NCI-H1092 treated with DMSO at 0.1 percent for 48 hours (cell line): ENCODE results near the gene YPEL2.

Source experiments
- DNase-seq: peaks from one replicate; lab custom pipeline; 2025; lab: John Stamatoyannopoulos, UW

YPEL2 gene

GRCh38 chr17:59357219-59357697, 25.8 kb downstream of the YPEL2 start:
- DNase-seq, result no peak

GRCh38 chr17:59357929-59358328, 26.5 kb downstream of the YPEL2 start:
- DNase-seq, result no peak

DNA sequence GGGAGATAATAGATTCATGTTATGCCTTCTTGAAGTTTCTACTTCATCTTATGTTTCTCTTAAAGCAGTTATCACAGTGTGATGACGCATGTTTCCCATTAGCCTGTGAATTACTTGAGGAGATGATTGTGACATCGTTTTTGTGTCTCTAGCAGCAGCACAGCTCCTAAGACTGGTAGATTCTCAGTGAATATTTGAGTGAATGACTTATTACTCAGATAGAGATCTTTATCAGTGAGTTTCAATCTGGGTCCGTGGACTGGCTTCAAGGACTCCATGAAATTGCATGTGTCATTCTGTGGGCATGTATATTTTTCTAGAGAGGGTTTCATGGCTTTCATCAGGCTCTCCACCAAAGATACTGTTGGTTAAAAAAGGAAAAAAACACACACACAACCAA, 29.9 kb downstream of the YPEL2 start:
- DNase-seq, result no peak

DNA sequence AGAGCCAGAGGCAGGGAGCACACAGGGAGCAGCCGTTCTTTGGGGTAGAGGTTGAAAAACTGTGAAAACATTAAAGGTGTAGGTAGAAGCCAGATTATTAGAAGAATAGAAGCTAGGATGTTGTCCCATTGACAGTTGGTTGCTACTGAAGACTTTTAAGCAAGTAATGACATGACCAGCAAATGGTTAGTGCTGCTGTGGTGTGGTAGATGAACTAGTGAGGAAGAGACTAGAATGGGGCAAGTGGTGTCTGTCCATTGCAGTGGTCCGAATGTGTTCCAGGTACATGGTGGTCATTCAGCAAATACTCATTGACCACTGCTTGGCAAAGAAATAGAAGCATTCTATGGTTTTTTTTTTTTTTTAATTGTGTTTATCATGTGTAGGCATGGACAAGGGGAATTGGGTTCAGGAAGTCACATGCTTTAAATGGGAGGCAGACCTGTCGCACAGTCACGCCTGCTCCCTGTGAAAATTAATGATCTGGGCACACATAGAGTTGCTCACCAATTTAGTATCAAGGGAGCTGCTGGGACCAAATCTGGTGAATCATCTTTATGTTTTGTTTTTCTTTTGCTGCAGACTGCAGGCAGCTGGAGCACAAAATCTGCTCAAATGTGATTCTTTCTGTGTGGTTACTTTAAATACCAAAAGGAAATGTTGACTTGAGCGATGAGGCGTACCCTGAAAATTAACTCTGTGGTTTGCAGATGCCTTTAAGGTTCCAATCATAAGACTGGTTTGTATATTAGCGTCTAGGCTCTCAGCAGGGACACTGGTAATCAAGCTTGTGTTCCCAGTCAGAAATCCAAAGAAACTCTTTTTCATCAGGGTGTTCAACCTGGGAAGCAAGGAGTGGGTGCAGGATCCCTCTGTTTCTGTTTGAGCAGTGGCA, 30.7 kb downstream of the YPEL2 start:
- DNase-seq, result no peak

GRCh38 chr17:59362811-59363205, 31.4 kb downstream of the YPEL2 start:
- DNase-seq, result no peak

DNA sequence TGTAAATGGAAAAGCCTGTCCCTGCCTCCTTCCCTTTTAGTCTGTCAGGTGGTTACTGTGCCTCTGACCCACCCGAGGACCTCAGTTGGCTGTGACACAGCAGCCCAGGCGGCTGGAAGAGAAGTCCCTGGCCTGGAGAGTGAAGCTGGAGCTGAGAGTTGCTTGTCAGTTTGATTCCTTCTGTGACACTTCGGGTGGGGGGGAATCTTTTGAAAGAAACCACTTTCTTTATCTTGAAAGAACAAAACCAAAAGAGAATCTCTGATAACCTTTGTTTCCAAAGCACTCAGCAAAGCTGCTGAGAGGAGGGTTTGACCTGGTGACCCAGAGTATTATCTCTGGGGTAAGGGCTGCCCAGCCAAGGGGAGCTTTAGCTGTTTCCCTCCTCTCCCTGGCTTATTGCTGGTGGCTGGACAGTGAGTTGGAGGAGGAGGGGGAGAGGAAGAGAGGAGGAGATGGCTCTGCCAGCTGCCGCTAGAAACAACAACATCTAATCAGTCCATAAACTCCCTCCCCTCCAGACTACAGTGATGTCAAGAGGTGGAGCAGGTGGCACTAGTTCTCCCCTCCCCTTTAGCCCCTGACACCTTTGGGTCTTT, 34.0 kb downstream of the YPEL2 start:
- DNase-seq, result peak; percentile 66

DNA sequence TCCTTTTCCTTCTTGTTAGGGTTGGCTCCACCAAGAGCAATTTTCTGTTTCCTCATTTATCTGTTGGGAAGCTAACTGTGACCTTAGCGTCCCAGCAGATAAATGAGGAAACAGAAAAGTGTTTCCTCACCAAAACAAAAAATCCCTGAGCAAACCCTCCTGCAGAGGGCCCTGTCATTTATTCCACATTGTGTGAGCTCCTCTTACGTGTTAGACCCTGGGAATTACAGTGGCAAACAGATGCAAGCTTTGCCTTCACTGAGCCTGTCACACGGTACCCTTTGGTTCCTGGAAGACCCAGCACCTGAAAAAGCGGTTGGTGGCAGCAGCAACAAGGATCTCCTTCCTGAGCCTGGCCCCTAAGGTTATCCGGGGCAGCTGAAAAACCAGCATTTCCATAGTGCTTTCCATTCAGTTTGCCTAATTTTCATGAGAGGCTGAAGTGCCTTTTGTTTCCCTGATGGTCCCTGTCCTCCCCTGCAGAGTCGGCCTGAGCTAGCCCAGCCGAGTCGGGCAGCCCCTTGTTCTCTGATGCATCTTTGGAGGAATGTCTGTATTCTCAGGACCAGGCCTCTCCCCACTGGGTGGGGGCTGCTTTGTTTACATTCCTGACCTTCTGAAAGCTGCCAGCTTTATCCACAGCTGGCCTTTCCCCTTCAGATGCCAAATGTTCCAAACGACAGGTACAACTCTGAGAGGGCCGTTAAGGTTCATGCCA, 34.7 kb downstream of the YPEL2 start:
- peak; percentile 75 for DNase-seq

- DNase-seq, result peak; percentile 70
Measured at GRCh38 chr17:59366773-59367656, 35.6 kb downstream of the YPEL2 start.

DNA sequence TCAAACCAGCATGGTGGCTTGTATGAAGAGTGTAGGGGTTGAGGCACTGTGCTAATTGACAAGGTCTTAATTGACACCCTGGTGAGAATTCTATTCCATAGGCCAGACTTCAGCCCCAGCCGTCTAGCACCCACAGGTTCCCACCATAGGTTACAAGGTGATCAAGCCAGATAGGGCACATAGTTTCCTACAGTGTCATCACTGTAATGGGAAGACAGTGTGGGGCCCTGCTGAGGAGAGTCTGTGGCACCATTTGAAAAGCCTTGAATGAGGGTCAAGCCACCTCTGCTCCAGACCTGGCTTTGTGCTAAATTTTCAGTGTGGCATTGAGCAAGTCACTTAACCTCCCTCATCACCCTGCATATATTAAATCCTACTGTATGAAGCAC, 36.2 kb downstream of the YPEL2 start:
- DNase-seq, result no peak

DNA sequence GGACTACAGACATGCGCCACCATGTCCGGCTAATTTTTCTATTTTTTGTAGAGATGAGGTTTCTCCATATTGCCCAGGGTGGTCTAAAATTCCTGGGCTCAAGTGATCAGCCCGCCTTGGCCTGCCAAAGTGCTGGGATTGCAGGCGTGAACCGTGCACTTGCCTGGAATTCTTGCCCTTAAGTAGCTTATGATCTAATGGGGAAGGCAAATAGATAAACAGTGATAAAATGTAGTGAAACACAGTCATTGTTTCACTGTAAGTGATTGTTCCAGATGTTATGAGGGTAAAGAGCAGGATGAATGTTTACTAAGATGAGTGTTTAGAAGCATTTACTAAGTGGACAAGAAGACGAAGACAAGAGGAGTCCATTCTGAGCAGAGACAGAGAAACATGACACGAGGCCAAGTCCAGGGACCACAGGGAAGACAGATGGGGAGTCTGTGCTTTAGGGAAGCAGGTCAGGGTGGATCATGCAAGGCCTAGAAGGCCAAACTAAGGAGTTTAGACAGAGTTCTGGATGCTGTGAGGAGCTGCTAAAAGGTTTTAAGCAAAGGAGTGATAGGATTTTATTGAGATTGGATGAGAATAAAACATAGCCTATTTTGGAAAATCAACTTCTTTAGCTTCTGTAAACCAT, 36.9 kb downstream of the YPEL2 start:
- no peak for DNase-seq

DNA sequence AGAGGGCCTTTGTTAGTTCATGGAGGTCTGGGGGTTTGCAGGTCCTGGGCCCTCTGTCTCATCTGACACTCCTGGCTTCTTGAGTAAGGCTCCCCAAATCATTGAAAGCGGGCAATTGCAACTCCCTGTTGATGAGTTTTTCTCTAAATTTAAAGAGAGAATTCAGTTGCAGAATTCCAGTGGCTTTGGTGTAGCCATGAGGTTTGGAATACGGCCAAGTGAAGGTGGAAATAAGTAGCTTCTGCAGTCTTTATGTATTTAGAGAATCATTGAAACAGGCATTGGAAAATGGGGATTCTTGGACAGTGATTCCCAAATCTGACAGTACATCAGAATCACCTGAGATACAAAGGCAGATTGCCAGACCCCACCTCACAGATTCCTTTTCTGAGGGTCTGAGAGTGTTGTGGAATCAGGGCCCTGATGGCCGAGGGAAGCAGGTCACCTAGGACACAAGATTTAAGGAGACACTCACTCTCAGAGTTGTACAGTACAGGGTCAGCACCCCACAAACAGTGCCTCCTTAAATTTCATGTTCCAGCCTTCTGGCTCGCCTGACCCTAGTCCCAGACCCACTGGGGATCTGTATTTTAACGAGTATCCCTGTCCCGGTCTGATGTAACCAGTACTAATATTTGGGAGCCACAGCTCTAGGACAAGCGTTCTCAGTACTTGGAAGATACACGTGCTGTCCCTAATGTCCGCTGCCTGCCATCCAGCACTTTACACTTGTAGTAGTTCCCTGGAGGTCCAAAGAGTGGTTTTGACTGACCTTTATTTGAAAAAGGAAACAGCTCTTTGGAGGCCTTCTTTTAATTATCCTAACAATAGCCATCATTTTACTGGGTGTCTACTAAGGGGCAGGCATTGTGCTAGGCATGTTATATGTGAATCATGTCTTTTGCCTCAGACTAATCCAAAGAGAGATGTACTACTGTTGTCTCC, 37.8 kb downstream of the YPEL2 start:
- DNase-seq, result no peak

DNA sequence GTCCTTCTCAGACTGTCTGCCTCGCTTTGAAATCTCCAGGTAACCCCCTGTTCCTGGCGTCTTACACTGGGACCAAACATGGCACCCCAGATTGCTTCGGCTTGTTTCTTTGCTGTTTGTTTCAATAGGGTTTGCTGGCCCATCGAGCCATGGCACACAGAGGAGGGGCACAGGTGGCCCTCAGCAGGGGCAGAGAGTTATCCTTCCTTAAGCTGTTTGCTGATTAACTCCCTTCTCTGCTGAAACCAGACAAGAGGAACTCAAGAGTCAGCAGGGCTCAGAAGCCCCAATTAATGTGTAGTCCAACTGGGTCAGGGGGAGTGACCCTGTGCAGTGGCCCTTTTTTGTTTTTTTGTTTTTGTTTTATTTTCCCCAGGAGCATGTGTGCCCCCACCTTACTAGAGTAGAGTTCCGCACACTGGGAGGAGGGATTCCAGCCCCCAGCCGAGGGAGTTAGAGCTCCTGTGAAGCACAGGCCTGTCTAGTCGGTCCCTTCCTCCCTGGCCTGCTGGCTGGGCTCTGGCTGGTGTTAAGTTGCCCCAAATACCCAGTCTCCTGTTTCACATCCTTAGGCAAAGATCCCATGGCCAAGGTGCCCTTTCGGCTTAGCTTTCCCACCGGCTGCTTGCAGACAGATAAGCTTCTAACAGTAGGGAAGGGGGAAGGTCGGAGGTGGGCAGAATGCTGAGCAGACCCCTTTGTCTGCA, 39.3 kb downstream of the YPEL2 start:
- DNase-seq, result no peak

GRCh38 chr17:59371416-59372100, 40.1 kb downstream of the YPEL2 start:
- no peak for DNase-seq

GRCh38 chr17:59372138-59372751, 40.8 kb downstream of the YPEL2 start:
- no peak for DNase-seq

DNA sequence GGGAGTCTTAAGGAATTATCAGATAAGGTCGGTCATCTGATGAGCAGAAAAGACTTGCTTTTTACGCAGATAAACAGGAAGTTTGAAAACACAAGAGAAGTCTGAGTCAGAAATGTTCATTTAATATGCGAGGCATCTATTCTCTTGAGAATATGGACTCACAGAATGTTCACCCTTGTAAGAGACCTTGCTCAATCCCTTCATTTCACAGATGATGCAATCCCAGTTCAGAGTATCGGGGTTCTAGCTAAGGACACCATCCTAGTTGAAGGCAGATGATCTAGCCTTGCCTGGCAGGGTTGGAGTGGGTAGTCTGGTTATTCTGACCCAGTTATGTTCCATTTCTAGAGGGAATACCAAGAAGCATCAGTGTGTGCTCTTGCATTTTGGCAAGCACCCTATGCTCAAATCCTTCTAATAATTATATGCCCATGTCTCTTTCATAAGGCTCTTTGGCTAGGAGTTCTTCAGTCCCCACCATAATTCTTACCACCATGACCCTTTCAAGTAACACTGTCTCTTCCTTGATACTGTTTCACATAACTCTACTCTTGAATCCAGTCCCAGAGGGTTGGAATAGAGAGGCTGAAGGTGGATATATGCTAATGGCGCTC, 42.5 kb downstream of the YPEL2 start:
- DNase-seq, result no peak

DNA sequence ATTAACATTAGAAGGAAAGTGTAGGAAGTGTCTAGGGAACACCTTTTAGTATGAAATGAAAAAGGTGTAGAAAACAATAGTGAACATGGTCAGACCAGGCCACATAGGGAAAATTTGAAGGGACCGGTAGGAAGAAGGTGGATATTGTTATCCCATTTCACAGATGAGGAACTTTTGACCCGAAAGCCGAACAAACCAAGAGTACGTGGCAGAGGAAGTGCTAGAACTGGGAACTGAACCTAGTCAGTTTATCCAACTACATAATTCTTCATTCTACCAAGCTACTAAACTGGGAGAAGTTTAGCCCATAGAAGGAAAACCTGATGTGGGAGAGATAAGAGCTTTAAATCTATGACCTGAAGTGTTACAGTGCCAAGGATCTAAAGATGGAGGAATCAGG, 43.2 kb downstream of the YPEL2 start:
- DNase-seq, result no peak

- DNase-seq, result no peak
Measured at GRCh38 chr17:59375857-59376256, 44.4 kb downstream of the YPEL2 start.

GRCh38 chr17:59376506-59376905, 45.1 kb downstream of the YPEL2 start:
- no peak for DNase-seq
